Esophagus muscularis mucosa (tissue), 4 donors: ENCODE results near the gene MAGI1. TPM values are rescaled to one million over a fixed set of nuclear protein-coding genes. Genes with fewer than 3 reads are reported as not detected.

ENCODE experiments used
- DNase-seq: peaks from one replicate; pipeline ENCODE4 v3.0.0-alpha.2; 2017; ENCODE audit errors: extremely low spot score
- H3K27ac ChIP-seq, 4 donors: fragments of 200-600 bp; sonication (generic); replicated peaks in 1 of 4; 1 replicate in 3 of 4; 2 replicates in 1 of 4; pipeline ENCODE4 v1.5.1; 2016 to 2019; ENCODE audit warnings: mild to moderate bottlenecking in 1 of 4
- H3K27me3 ChIP-seq, 4 donors: fragments of 200-600 bp; sonication (generic); one replicate each; pipeline versions ENCODE4 v1.5.1 to v1.6.0; 2016 to 2019
- H3K36me3 ChIP-seq, 4 donors: fragments of 200-600 bp; sonication (generic); one replicate each; pipeline ENCODE4 v1.5.1; 2016 to 2019
- H3K4me1 ChIP-seq, 4 donors: fragments of 200-600 bp; sonication (generic); one replicate each; pipeline ENCODE4 v1.5.1; 2016 to 2019
- H3K4me3 ChIP-seq, 4 donors: fragments of 200-600 bp; sonication (generic); 1 replicate in 2 of 4; 2 replicates in 2 of 4; pipeline ENCODE4 v1.5.1; 2016 to 2019; ENCODE audit warnings: mild to moderate bottlenecking in 4 of 4, moderate library complexity in 1 of 4
- H3K9me3 ChIP-seq, 4 donors: fragments of 200-600 bp; sonication (generic); 1 replicate in 3 of 4; 2 replicates in 1 of 4; pipeline ENCODE4 v1.5.1; 2016 to 2019
- CTCF ChIP-seq, 3 experiments: fragments of 200-600 bp in 2 of 3; fragments of 450-650 bp in 1 of 3; sonication (generic) in 2 of 3; IDR thresholded peaks; one replicate each; pipeline ENCODE4 v1.5.1; 2017 to 2019; ENCODE audit warnings: antibody characterized with exemption in 3 of 3, mild to moderate bottlenecking in 2 of 3, moderate library complexity in 1 of 3
- EP300 ChIP-seq: sonication (generic); formaldehyde crosslinking; IDR thresholded peaks from one replicate; pipeline ENCODE4 v1.6.1; 2017; ENCODE audit warnings: antibody characterized with exemption
- POLR2A ChIP-seq: fragments of 450-650 bp; IDR thresholded peaks from one replicate; pipeline ENCODE4 v1.6.1; 2017; ENCODE audit warnings: antibody characterized with exemption, moderate library complexity, mild to moderate bottlenecking, low read depth
- POLR2AphosphoS5 ChIP-seq, 2 donors: sonication (generic); formaldehyde crosslinking; IDR thresholded peaks; one replicate each; pipeline ENCODE4 v1.6.1; 2017; ENCODE audit warnings: antibody characterized with exemption in 2 of 2
- WGBS: methylation state at CpG from one replicate; pipeline ENCODE4 v1.1.5; 2018; 5-methylcytosine and 5-hydroxymethylcytosine counted together
- intact Hi-C: fragments of 100-400 bp; cut with DNase I; formaldehyde crosslinking; loops from one replicate; pipeline ENCODE4 v1.15.1; 2023
- total RNA-seq, 4 donors: library from RNA; depleted of rRNA; stranded (reverse); fragments of >200 nt; gene quantifications; one replicate each; pipeline versions ENCODE4 v1.1.0 to v1.2.1, GENCODE V29; 2016

The MAGI1 gene
- total RNA-seq, 4 donors from 2014 or later: 17.1 to 35.1 (median 25.2) TPM

GRCh38 chr3:65371053-65371452 is 667.7 kb downstream of the MAGI1 start:
- H3K27me3 ChIP-seq: no peaks in the 10 kb centered on the region
- no peaks in the 10 kb centered on the region for H3K9me3 ChIP-seq
- TF ChIP-seq EP300 (no peak), CTCF (IDR thresholded peaks at IDR 0.05) (no peak), POLR2AphosphoS5 (IDR thresholded peaks at IDR 0.05) (no peak), POLR2A (no peak)
- no peak for DNase-seq
- peaks cover 0 to 8% (median 3%) of the 10 kb centered on the region in 4 donors for H3K36me3 ChIP-seq
- 70% methylated on average over 4 of the region's 4 CpGs for WGBS
- intact Hi-C loops: no loop called here
- no peaks in the 10 kb centered on the region for H3K4me1 ChIP-seq
- H3K27ac ChIP-seq: no peak overlapping the region
- no peak overlapping the region for H3K4me3 ChIP-seq

GRCh38 chr3:65368866-65369265 is 669.9 kb downstream of the MAGI1 start:
- Histone ChIP-seq H3K27me3 (no peaks in the 10 kb centered on the region), H3K36me3 (peaks cover 0 to 17% (median 4%) of the 10 kb centered on the region in 4 donors), H3K9me3 (no peaks in the 10 kb centered on the region), H3K4me3 (no peak overlapping the region), H3K27ac (no peak overlapping the region), H3K4me1 (no peaks in the 10 kb centered on the region)
- no peak for DNase-seq
- intact Hi-C loops: no loop called here
- TF ChIP-seq EP300 (no peak), CTCF (IDR thresholded peaks at IDR 0.05) (no peak), POLR2AphosphoS5 (IDR thresholded peaks at IDR 0.05) (no peak), POLR2A (no peak)

- TF ChIP-seq POLR2AphosphoS5 (IDR thresholded peaks at IDR 0.05): no peak
- no peak for TF ChIP-seq POLR2A
- TF ChIP-seq CTCF (IDR thresholded peaks at IDR 0.05): no peak
- no peak for TF ChIP-seq EP300
- Histone ChIP-seq H3K36me3 (peaks cover 13 to 58% (median 35%) of the 10 kb centered on the region in 4 donors), H3K9me3 (no peaks in the 10 kb centered on the region), H3K4me3 (no peak overlapping the region), H3K27ac (no peak overlapping the region), H3K27me3 (no peaks in the 10 kb centered on the region), H3K4me1 (no peaks in the 10 kb centered on the region)
- 91% methylated on average over 1 of the region's 1 CpG for WGBS
- no peak for DNase-seq
- intact Hi-C loops: no loop called here
Observed at GRCh38 chr3:65362688-65363087, 676.0 kb downstream of the MAGI1 start.

GRCh38 chr3:65361448-65361847 is 677.3 kb downstream of the MAGI1 start:
- no peak overlapping the region for H3K27ac ChIP-seq
- peaks cover 18 to 64% (median 38%) of the 10 kb centered on the region in 4 donors for H3K36me3 ChIP-seq
- TF ChIP-seq POLR2A (no peak), EP300 (no peak), POLR2AphosphoS5 (IDR thresholded peaks at IDR 0.05) (no peak), CTCF (IDR thresholded peaks at IDR 0.05) (no peak)
- DNase-seq: no peak
- 60% methylated on average over 2 of the region's 2 CpGs for WGBS
- no peak overlapping the region for H3K4me3 ChIP-seq
- no peaks in the 10 kb centered on the region for H3K4me1 ChIP-seq
- intact Hi-C loops: no loop called here
- H3K27me3 ChIP-seq: no peaks in the 10 kb centered on the region
- H3K9me3 ChIP-seq: no peaks in the 10 kb centered on the region
